HK-2 (cell line): ENCODE data around the gene NCCRP1.
"Not testable (repeated sequence)": the region's sequence is repeated elsewhere in the genome, so short reads cannot be mapped to it uniquely, and the experiment has no call there.

Experiments
- DNase-seq: peaks from one replicate; pipeline ENCODE4 v3.0.0-alpha.2; 2018; ENCODE audit not compliant: unreplicated experiment

Gene NCCRP1

DNA sequence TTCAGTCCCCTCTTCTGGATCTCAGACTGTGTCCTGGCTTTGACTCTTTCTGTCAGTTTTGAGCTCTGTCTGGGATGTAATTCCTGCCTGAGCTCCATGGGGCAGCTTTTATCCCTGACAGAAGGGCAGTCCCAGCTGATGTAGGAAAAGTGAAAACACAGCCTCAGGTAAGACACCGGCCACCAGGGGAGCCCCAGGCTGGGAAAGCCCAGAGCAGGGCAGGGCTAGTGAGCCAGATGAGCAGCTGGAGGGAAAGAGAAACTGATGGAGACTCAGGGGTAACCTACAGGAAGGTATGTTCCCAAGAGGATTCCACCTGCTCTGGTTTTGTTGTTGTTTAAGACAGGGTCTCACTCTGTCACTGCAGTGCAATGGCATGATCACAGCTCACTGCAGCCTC lies 48.4 kb downstream of the NCCRP1 start:
- DNase-seq: not testable (repeated sequence)

DNA sequence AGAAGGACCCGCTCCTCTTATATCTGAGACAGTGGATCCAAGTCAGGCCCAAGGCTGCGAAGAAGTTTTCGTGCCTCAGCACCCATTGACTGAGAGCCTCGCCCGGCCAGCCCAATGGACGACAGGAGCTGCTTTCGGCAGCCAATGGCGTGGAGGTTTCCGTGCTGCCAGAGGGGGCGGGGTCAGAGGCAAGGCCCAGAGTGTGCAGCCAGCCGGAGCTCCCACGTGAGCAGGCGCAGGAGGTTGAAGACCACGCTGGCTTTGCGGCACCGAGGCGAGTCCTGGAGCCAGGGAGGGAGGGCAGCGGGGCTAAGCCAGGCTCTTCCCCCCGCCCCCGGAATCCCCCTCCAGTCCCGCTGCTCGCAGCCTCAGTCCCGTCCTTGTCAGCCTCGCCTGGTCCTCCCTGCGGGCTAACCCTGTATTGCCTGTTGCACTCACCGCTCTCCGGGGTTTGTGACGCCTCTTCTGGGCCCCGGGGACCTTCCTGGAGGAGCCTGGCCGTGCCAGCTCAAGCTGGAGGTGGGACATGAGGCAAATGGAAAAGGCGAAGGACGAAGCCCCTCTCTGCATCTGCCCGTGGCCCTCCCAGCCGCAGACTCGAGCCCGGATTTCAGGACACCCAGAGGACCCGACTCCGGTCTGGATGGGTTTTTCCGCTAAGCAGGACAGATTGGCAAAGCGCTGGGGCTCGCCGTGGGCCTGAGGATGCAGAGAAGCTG lies 50.3 kb downstream of the NCCRP1 start:
- peak; percentile 82 for DNase-seq

DNA sequence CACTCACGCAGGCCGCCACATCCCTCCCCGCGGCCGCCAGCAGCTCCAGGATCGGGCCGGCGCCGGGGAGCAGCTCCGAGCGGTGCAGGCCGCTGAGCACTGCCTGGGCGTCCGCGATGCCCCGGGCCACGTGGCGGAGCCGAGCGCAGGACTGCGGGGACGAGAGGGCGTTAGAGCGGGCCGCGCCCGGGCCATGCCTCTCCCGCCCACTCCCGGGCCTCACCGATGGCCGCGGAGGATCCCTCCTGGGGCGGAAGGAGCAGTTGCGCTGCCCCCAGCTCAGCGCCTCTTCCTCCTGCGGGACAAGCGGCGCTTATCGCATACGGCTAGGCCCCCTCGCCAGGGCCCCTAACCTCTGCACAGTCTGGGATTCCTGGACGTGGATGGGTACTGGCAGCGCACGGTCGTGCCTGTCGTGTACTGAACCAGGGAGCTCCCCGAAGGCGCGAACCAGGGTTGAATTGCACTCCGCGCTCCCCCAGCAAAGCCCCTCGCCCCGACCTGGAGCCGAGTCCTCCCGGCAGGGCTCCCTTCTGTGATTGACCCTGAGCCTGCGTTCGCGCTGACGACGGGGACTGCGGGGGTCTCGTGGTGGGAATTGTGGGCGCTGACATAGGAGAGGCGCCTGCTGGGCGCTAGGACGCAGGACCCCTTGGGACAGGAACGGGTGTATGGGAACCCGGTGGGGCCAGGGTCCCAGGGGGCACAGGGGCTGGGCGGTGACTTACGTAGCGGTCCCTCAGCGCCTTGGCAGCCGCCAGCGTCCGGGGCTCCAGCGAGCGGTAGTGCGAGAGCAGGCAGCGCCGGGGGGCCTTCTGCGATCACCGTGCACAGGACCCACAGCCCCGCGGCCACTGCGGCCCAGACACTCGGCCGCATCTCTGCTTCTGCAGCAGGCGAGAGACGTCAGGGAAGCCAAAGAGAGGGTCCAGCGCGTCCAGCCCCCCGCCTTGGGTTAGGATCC lies 51.2 kb downstream of the NCCRP1 start:
- no peak for DNase-seq

DNA sequence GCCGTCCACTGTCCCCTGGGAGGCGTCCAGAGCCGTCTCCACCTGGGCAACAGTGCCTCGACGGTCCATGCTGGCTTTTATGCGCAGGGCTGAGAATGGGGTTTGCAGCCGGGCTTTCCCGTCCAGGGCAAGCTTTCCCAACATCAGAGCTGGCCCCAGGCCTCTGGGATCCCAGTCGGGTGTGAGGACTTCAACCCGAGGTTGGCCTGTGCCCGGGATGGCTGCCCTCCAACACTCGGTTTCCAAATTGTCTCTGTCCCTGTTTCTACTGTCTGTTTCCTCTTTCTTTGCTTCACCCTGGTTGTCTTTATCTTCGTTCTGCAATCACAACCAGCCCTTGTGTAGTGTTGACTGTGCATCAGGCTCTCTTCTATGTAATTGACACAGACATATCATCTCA lies 52.0 kb downstream of the NCCRP1 start, which contains the start of gene IFNL4:
TSS of gene IFNL4 (minus strand) at position 51 of the 400 bp plus-strand sequence.
- DNase-seq: no peak

DNA sequence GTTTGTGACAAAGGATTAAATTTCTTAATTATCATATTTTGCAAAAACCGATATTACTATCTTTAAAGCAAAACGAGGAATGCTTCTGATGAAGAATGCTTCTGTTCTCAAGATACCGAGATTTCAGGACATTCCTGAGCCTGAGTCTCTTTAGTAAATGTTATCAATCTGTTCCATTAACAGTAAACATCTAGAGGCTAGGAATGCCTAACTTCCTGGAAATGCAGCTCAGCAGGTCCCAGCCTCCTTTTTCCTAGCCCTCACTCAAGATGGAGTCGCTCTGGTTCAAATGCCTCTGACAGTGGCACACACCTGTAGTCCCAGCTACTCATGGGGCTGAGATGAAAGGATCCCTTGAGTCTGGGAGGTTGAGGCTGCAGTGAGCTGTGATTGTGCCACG lies 54.3 kb downstream of the NCCRP1 start:
- no peak for DNase-seq
